RWPE1 (cell line): ENCODE data around the gene BICDL2.
"Not testable (repeated sequence)": the region's sequence is repeated elsewhere in the genome, so short reads cannot be mapped to it uniquely, and the experiment has no call there.

Source experiments
- CTCF ChIA-PET: fragments of 350-600 bp; sonication (Branson Sonifier 250); formaldehyde crosslinking; extraction: SDS; loops from one replicate; lab custom pipeline; 2021; lab: Yijun Ruan, JAX
- POLR2A ChIA-PET: fragments of 400-600 bp; formaldehyde crosslinking; extraction: SDS; loops from one replicate; lab custom pipeline; 2020; ENCODE audit warnings: antibody characterized with exemption; ENCODE audit not compliant: low non-redundant PET; lab: Yijun Ruan, JAX
- DNase-seq: peaks from one replicate; pipeline ENCODE4 v3.0.0; 2012; ENCODE audit warnings: low spot score
- H3K27ac ChIP-seq: fragments of 450-650 bp; 2 replicates; pipeline ENCODE4 v1.5.1; 2017
- CTCF ChIP-seq: fragments of 450-650 bp; conservative IDR thresholded peaks from 2 replicates; pipeline ENCODE4 v1.5.1; 2017; ENCODE audit warnings: low read depth, mild to moderate bottlenecking

Gene BICDL2

GRCh38 chr16:3059041-3059722 is 22.4 kb upstream of the BICDL2 start:
- ChIA-PET CTCF (interaction anchor here (0.5 to 2.8 kb wide), 27 partner anchors 8 to 604 kb away, joined by 3 to 48 read pairs (median 3); partner anchors contain the start of gene ZSCAN10), POLR2A (interaction anchor here (0.9 to 1.1 kb wide), 2 partner anchors 66 to 70 kb away, joined by 3 to 4 read pairs; no protein-coding TSS in a partner anchor)
- peak; percentile 87 for DNase-seq
- peak overlapping the region; percentile 68 for H3K27ac ChIP-seq
- TF ChIP-seq CTCF = peak; percentile 91

- H3K27ac ChIP-seq = peak overlapping the region; percentile 68
- DNase-seq = no peak
- ChIA-PET POLR2A (interaction anchor here (0.9 to 1.1 kb wide), 2 partner anchors 67 to 71 kb away, joined by 3 to 4 read pairs; no protein-coding TSS in a partner anchor), CTCF (interaction anchor here (0.5 to 2.8 kb wide), 19 partner anchors 10 to 605 kb away, joined by 3 to 48 read pairs (median 4); partner anchors contain the start of gene ZSCAN10)
- TF ChIP-seq CTCF = no peak
Measured at GRCh38 chr16:3058139-3059030, 21.6 kb upstream of the BICDL2 start.

DNA sequence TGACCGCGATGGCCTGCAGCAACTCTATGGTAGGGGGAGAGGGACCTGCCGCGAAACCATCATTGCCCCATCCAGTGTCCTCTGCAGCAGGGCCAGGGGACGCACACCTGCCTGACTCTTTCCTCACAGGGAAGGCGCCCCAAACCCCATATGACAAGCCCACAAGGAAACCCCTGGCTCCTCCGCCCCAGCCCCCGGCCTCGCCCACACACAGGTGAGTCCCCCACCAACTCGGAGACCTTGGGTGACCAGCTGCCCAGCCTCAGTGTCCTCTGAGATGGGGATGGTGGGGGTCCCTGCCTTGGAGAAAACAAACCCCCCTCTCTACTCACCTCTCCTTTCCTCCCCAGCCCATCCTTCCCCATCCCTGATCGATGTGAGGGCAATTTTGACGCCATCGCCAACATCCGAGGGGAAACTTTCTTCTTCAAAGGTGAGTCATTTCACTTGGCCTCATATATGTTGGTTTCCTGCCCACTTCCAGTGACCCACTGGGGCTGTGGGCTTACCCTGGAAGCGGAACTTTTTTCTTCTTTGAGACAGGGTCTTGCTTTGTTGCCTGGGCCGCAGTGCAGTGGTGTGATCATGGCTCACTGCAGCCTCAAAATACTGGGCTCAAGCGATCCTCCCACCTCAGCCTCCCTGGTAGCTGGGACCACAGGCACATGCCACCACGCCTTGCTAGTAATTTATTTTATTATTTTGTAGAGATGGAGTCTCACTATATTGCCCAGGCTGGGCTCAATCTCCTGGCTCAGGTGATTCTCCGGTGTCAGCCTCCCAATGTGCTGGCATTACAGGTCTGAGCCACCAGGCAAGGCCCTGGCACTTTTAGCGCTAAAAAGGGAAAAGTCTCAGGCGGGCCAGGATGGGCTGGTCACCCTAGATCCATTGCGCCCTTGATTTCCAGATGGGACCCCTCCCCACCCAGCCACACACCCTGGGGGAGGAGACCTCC is 20.7 kb upstream of the BICDL2 start:
- H3K27ac ChIP-seq = no peak overlapping the region
- no peak for TF ChIP-seq CTCF
- ChIA-PET POLR2A (interaction anchor here (0.9 kb wide), 1 partner anchor 10 kb away, joined by 3 read pairs; no protein-coding TSS in a partner anchor), CTCF (interaction anchor here (0.7 to 2.8 kb wide), 7 partner anchors 9 to 71 kb away, joined by 4 to 48 read pairs (median 5); no protein-coding TSS in a partner anchor)
- DNase-seq = no peak

DNA sequence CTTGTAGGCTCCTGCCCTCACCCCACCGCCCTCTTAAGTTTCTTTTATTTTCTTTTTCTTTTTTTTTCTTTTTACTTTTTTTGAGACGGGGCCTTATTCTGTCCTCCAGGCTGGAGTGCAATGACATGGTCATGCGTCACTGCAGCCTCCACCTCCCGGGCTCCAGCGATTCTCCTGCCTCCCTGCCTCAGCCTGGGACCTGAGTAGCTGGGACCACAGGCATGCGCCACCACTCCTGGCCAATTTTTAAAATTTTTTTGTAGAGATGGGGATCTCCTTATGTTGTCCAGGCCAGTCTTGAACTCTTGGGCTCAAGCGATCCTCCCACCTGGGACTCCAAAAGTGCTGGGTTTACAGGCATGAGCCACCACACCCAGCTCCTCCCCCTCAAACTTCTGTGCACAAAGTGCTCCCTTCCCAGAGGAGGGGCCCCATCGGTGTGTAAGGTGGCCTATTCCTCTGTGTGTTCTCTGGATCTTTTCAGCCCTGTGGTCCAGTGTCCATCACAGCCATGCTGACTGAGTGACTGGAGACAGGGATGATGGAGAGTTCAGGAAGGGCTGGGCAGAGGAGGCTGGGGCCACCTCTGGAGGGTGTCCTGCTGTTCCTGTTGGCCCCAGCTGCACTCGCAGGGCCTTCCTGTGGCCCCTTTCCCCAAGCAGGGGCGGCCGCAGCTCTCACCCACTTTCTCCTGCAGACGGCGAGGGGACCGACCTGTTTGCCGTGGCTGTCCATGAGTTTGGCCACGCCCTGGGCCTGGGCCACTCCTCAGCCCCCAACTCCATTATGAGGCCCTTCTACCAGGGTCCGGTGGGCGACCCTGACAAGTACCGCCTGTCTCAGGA is 19.8 kb upstream of the BICDL2 start:
- CTCF ChIA-PET = interaction anchor here (0.7 kb wide), 1 partner anchor 25 kb away, joined by 4 read pairs; no protein-coding TSS in a partner anchor
- TF ChIP-seq CTCF = no peak
- no peak for DNase-seq
- POLR2A ChIA-PET = interaction anchor here (0.9 kb wide), 1 partner anchor 9 kb away, joined by 3 read pairs; no protein-coding TSS in a partner anchor
- H3K27ac ChIP-seq = no peak overlapping the region

GRCh38 chr16:3055734-3056115 is 19.0 kb upstream of the BICDL2 start:
- CTCF ChIA-PET, POLR2A ChIA-PET, H3K27ac ChIP-seq, DNase-seq: not testable (repeated sequence)
